Activated naive CD4-positive, alpha-beta T cell treated with anti-CD3 and anti-CD28 coated beads, Interleukin-2, amount 50 U/mL, for 72 hours (primary cell): ENCODE measurements around the gene EIF3C. TPM values are rescaled to one million over a fixed set of nuclear protein-coding genes. Genes with fewer than 3 reads are reported as not detected.
A peak's percentile ranks its signal among the peaks of the same experiment; 100 is the strongest.
"Not testable (repeated sequence)": the region's sequence is repeated elsewhere in the genome, so short reads cannot be mapped to it uniquely, and the experiment has no call there.

Experiments used
- ATAC-seq, 2 donors: fragments of 150-1000 bp; cut with Tn5 transposase; 2 replicates each; pipeline ENCODE4 v1.10.0; 2021; ENCODE audit warnings: mild to moderate bottlenecking in 2 of 2, moderate library complexity in 2 of 2
- DNase-seq, 2 donors: peaks; one replicate each; pipeline ENCODE4 v3.0.0; 2021 to 2022; ENCODE audit warnings: low spot score in 2 of 2
- H3K27ac Mint-ChIP-seq, 2 donors: one replicate each; pipeline ENCODE4 v1.8.0; 2022; ENCODE audit warnings: mild to moderate bottlenecking in 2 of 2, mixed read lengths in 2 of 2
- H3K36me3 Mint-ChIP-seq, 2 donors: one replicate each; pipeline ENCODE4 v1.8.0; 2022; ENCODE audit warnings: mixed read lengths in 2 of 2
- H3K9me3 Mint-ChIP-seq, 2 donors: one replicate each; pipeline ENCODE4 v1.8.0; 2022; ENCODE audit warnings: mixed read lengths in 2 of 2
- total RNA-seq, 2 donors: library from RNA; stranded (reverse); gene quantifications; one replicate each; pipeline ENCODE4 v1.2.3, GENCODE V29; 2022

EIF3C gene
- total RNA-seq, 2 donors from 2014 or later, result 467 to 604 TPM

- ATAC-seq, H3K9me3 Mint-ChIP-seq, H3K36me3 Mint-ChIP-seq, DNase-seq, H3K27ac Mint-ChIP-seq: not testable (repeated sequence)
Observed at GRCh38 chr16:28740631-28741030, 29.4 kb downstream of the EIF3C start.

- not testable (repeated sequence) for H3K36me3 Mint-ChIP-seq, ATAC-seq, H3K27ac Mint-ChIP-seq, H3K9me3 Mint-ChIP-seq, DNase-seq
Observed at GRCh38 chr16:28741295-28741694, 30.0 kb downstream of the EIF3C start.

- not testable (repeated sequence) for ATAC-seq, DNase-seq, H3K9me3 Mint-ChIP-seq, H3K36me3 Mint-ChIP-seq, H3K27ac Mint-ChIP-seq
Observed at GRCh38 chr16:28746618-28747350, 35.5 kb downstream of the EIF3C start.

GRCh38 chr16:28749997-28750465 lies 38.8 kb downstream of the EIF3C start:
- ATAC-seq, result peak; percentile 98
- DNase-seq, result peak in 1 of 2 donors; percentile 31
- H3K9me3 Mint-ChIP-seq, H3K36me3 Mint-ChIP-seq, H3K27ac Mint-ChIP-seq: not testable (repeated sequence)

GRCh38 chr16:28750469-28751067 lies 39.3 kb downstream of the EIF3C start:
- not testable (repeated sequence) for ATAC-seq, H3K27ac Mint-ChIP-seq, H3K9me3 Mint-ChIP-seq, DNase-seq, H3K36me3 Mint-ChIP-seq

- not testable (repeated sequence) for H3K9me3 Mint-ChIP-seq, ATAC-seq, H3K27ac Mint-ChIP-seq
Observed at GRCh38 chr16:28751487-28751886, 40.2 kb downstream of the EIF3C start, which contains the start of gene NPIPB9. NPIPB9 (plus strand) TSS chr16:28751787.

GRCh38 chr16:28781697-28782096 lies 70.4 kb downstream of the EIF3C start:
- ATAC-seq, H3K36me3 Mint-ChIP-seq, H3K27ac Mint-ChIP-seq, DNase-seq, H3K9me3 Mint-ChIP-seq: not testable (repeated sequence)

More at GRCh38 chr16:28751487-28751886, 40.2 kb downstream of the EIF3C start, which contains the start of gene NPIPB9:
- DNase-seq, H3K36me3 Mint-ChIP-seq: not testable (repeated sequence)

- ATAC-seq, H3K9me3 Mint-ChIP-seq, DNase-seq, H3K36me3 Mint-ChIP-seq, H3K27ac Mint-ChIP-seq: not testable (repeated sequence)
Observed at GRCh38 chr16:28782357-28782756, 71.1 kb downstream of the EIF3C start.

Other genes starting within 250 kb of the EIF3C start
- gene NPIPB7, start 239.1 kb upstream of the EIF3C start, total RNA-seq, result under 1 TPM in 1 of 2 donors, not detected in 1; 0.19 TPM
- 10 to 100 TPM; 19.3 to 25.8 TPM for gene CLN3, start 219.4 kb upstream of the EIF3C start, total RNA-seq
- 1 to 10 TPM in 1 of 2 donors, under 1 TPM in 1; 0.93 to 2.9 TPM for gene APOBR, start 216.8 kb upstream of the EIF3C start, total RNA-seq
- not detected for gene IL27, start 204.6 kb upstream of the EIF3C start, total RNA-seq
- gene NUPR1, start 172.5 kb upstream of the EIF3C start, total RNA-seq, result not detected
- 10 to 100 TPM; 10.7 to 22.1 TPM for gene SGF29, start 157.5 kb upstream of the EIF3C start, total RNA-seq
- under 1 TPM; 0.30 to 0.54 TPM for gene SULT1A2, start 114.4 kb upstream of the EIF3C start, total RNA-seq
- gene SULT1A1, start 101.4 kb upstream of the EIF3C start, total RNA-seq, result 10 to 100 TPM in 1 of 2 donors, 1 to 10 TPM in 1; 8.2 to 15.6 TPM
- gene NPIPB8, start 73.4 kb upstream of the EIF3C start, total RNA-seq, result under 1 TPM in 1 of 2 donors, not detected in 1; 0.36 TPM
- gene NPIPB9, start 40.3 kb downstream of the EIF3C start, total RNA-seq, result 1 to 10 TPM; 4.6 to 5.6 TPM
- 100 to 1,000 TPM; 317 to 377 TPM for gene ATXN2L, start 111.5 kb downstream of the EIF3C start, total RNA-seq
- gene TUFM, start 134.9 kb downstream of the EIF3C start, total RNA-seq, result 100 to 1,000 TPM; 235 to 315 TPM
- gene SH2B1, start 152.4 kb downstream of the EIF3C start, total RNA-seq, result 10 to 100 TPM; 41.1 to 55.5 TPM
- gene ATP2A1, start 167.0 kb downstream of the EIF3C start, total RNA-seq, result 1 to 10 TPM; 4.7 to 7.4 TPM
- gene RABEP2, start 213.8 kb downstream of the EIF3C start, total RNA-seq, result 10 to 100 TPM; 20.7 to 25.1 TPM
- 1 to 10 TPM in 1 of 2 donors, under 1 TPM in 1; 0.32 to 1.2 TPM for gene CD19, start 220.5 kb downstream of the EIF3C start, total RNA-seq
- 10 to 100 TPM; 94.5 to 96.8 TPM for gene NFATC2IP, start 239.5 kb downstream of the EIF3C start, total RNA-seq